Stimulated activated effector memory CD8-positive, alpha-beta T cell treated with anti-CD3 and anti-CD28 coated beads, Interleukin-12 subunit alpha, Interleukin-12 subunit beta, amount 100 ng/mL, for 72 hours (primary cell): ENCODE data around the gene GPR78.

ENCODE experiments used
- ATAC-seq: fragments of 150-1000 bp; cut with Tn5 transposase; 2 replicates; pipeline ENCODE4 v1.10.0; 2021
- DNase-seq, 2 donors: peaks; one replicate each; pipeline ENCODE4 v3.0.0; 2021 to 2022; ENCODE audit warnings: low spot score in 2 of 2
- H3K27ac Mint-ChIP-seq: one replicate; pipeline ENCODE4 v1.8.0; 2022; ENCODE audit warnings: mild to moderate bottlenecking, mixed read lengths
- H3K36me3 Mint-ChIP-seq: one replicate; pipeline ENCODE4 v1.8.0; 2022; ENCODE audit warnings: mild to moderate bottlenecking, mixed read lengths
- H3K4me1 Mint-ChIP-seq: one replicate; pipeline ENCODE4 v1.8.0; 2022; ENCODE audit warnings: mixed read lengths
- H3K4me3 Mint-ChIP-seq: one replicate; pipeline ENCODE4 v1.8.0; 2022; ENCODE audit warnings: mild to moderate bottlenecking, mixed read lengths
- H3K9me3 Mint-ChIP-seq: one replicate; pipeline ENCODE4 v1.8.0; 2022; ENCODE audit warnings: mixed read lengths

GPR78 gene

GRCh38 chr4:8606966-8607365 is 26.8 kb downstream of the GPR78 start:
- Mint-ChIP-seq H3K36me3 (no peaks in the 10 kb centered on the region), H3K4me3 (no peak overlapping the region), H3K4me1 (no peaks in the 10 kb centered on the region), H3K9me3 (no peaks in the 10 kb centered on the region), H3K27ac (no peak overlapping the region)
- no peak for DNase-seq
- no peak for ATAC-seq

GRCh38 chr4:8607603-8608481 is 27.6 kb downstream of the GPR78 start:
- H3K9me3 Mint-ChIP-seq: no peaks in the 10 kb centered on the region
- no peak for ATAC-seq
- no peak overlapping the region for H3K4me3 Mint-ChIP-seq
- H3K36me3 Mint-ChIP-seq: no peaks in the 10 kb centered on the region
- no peak overlapping the region for H3K27ac Mint-ChIP-seq
- peak; percentile 44 to 74 for DNase-seq
- H3K4me1 Mint-ChIP-seq: no peaks in the 10 kb centered on the region

GRCh38 chr4:8608714-8609391 is 28.7 kb downstream of the GPR78 start:
- no peak for ATAC-seq

GRCh38 chr4:8609406-8609805 is 29.2 kb downstream of the GPR78 start:
- Mint-ChIP-seq H3K4me3 (no peak overlapping the region), H3K4me1 (no peaks in the 10 kb centered on the region), H3K36me3 (no peaks in the 10 kb centered on the region), H3K27ac (no peak overlapping the region), H3K9me3 (no peaks in the 10 kb centered on the region)
- ATAC-seq (no peak), DNase-seq (no peak)

More at GRCh38 chr4:8608714-8609391, 28.7 kb downstream of the GPR78 start:
- Mint-ChIP-seq H3K4me1 (no peaks in the 10 kb centered on the region), H3K27ac (no peak overlapping the region), H3K36me3 (no peaks in the 10 kb centered on the region), H3K4me3 (no peak overlapping the region), H3K9me3 (no peaks in the 10 kb centered on the region)
- no peak for DNase-seq

GRCh38 chr4:8609824-8610350 is 29.7 kb downstream of the GPR78 start:
- no peaks in the 10 kb centered on the region for H3K36me3 Mint-ChIP-seq
- no peaks in the 10 kb centered on the region for H3K4me1 Mint-ChIP-seq
- ATAC-seq: no peak
- H3K27ac Mint-ChIP-seq: no peak overlapping the region
- no peaks in the 10 kb centered on the region for H3K9me3 Mint-ChIP-seq
- no peak for DNase-seq
- H3K4me3 Mint-ChIP-seq: no peak overlapping the region

GRCh38 chr4:8610858-8611616 is 30.8 kb downstream of the GPR78 start:
- no peak overlapping the region for H3K27ac Mint-ChIP-seq
- DNase-seq (no peak), ATAC-seq (no peak)
- no peaks in the 10 kb centered on the region for H3K36me3 Mint-ChIP-seq
- no peaks in the 10 kb centered on the region for H3K9me3 Mint-ChIP-seq
- no peak overlapping the region for H3K4me3 Mint-ChIP-seq
- H3K4me1 Mint-ChIP-seq: no peaks in the 10 kb centered on the region

- ATAC-seq: no peak
- Mint-ChIP-seq H3K36me3 (no peaks in the 10 kb centered on the region), H3K4me1 (no peaks in the 10 kb centered on the region), H3K4me3 (no peak overlapping the region), H3K9me3 (no peaks in the 10 kb centered on the region), H3K27ac (no peak overlapping the region)
- no peak for DNase-seq
Observed at GRCh38 chr4:8612646-8613045, 32.5 kb downstream of the GPR78 start.

- no peaks in the 10 kb centered on the region for H3K4me1 Mint-ChIP-seq
- no peak for DNase-seq
- ATAC-seq: no peak
- H3K36me3 Mint-ChIP-seq: no peaks in the 10 kb centered on the region
- H3K9me3 Mint-ChIP-seq: no peaks in the 10 kb centered on the region
- H3K27ac Mint-ChIP-seq: no peak overlapping the region
- no peak overlapping the region for H3K4me3 Mint-ChIP-seq
Observed at GRCh38 chr4:8613421-8614364, 33.5 kb downstream of the GPR78 start.

GRCh38 chr4:8614365-8615193 is 34.4 kb downstream of the GPR78 start:
- DNase-seq: no peak
- no peaks in the 10 kb centered on the region for H3K36me3 Mint-ChIP-seq
- H3K9me3 Mint-ChIP-seq: no peaks in the 10 kb centered on the region
- H3K4me3 Mint-ChIP-seq: no peak overlapping the region
- H3K4me1 Mint-ChIP-seq: no peaks in the 10 kb centered on the region
- ATAC-seq: no peak
- H3K27ac Mint-ChIP-seq: no peak overlapping the region

GRCh38 chr4:8615366-8615765 is 35.2 kb downstream of the GPR78 start:
- no peaks in the 10 kb centered on the region for H3K4me1 Mint-ChIP-seq
- H3K36me3 Mint-ChIP-seq: no peaks in the 10 kb centered on the region
- DNase-seq (no peak), ATAC-seq (no peak)
- H3K9me3 Mint-ChIP-seq: no peaks in the 10 kb centered on the region
- no peak overlapping the region for H3K27ac Mint-ChIP-seq
- no peak overlapping the region for H3K4me3 Mint-ChIP-seq

GRCh38 chr4:8615921-8616787 is 36.0 kb downstream of the GPR78 start:
- H3K9me3 Mint-ChIP-seq: no peaks in the 10 kb centered on the region
- DNase-seq (no peak), ATAC-seq (no peak)
- H3K27ac Mint-ChIP-seq: no peak overlapping the region
- no peak overlapping the region for H3K4me3 Mint-ChIP-seq
- no peaks in the 10 kb centered on the region for H3K4me1 Mint-ChIP-seq
- H3K36me3 Mint-ChIP-seq: no peaks in the 10 kb centered on the region

- Mint-ChIP-seq H3K4me1 (no peaks in the 10 kb centered on the region), H3K4me3 (no peak overlapping the region), H3K27ac (no peak overlapping the region), H3K9me3 (no peaks in the 10 kb centered on the region), H3K36me3 (no peaks in the 10 kb centered on the region)
- ATAC-seq: no peak
- DNase-seq: no peak
Observed at GRCh38 chr4:8616831-8617230, 36.6 kb downstream of the GPR78 start.

GRCh38 chr4:8617486-8618040 is 37.4 kb downstream of the GPR78 start:
- DNase-seq (no peak), ATAC-seq (no peak)
- H3K4me1 Mint-ChIP-seq: no peaks in the 10 kb centered on the region
- no peaks in the 10 kb centered on the region for H3K36me3 Mint-ChIP-seq
- H3K27ac Mint-ChIP-seq: no peak overlapping the region
- no peak overlapping the region for H3K4me3 Mint-ChIP-seq
- no peaks in the 10 kb centered on the region for H3K9me3 Mint-ChIP-seq
